ENCODE data around the gene KRT1. TPM values are rescaled to one million over a fixed set of nuclear protein-coding genes. Genes with fewer than 3 reads are reported as not detected.

KRT1 gene
- total and polyA plus RNA-seq, 10 of the 15 experiments (the other 5 are each of a cell fraction or from before 2014, with no cell fraction given): not detected

DNA sequence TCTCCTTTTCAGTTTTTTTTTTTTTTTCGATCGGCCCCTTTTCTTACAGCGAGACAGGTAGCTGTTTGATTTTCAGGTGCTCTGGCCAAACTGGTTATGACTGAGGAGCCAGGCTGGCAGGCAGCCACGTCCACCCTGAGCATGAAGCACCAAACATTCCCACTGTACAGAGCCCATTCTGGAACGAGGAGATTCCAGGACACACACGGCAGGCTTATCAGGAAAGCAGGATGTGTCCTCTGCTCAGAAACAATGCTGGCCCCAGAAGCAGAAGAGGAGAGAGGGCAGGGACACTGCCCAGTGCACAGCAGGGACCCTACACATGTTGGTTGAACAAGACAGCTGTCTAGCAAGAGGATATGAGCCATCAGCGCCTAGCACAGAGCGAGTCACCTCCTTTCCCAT, 24.5 kb downstream of the KRT1 start:
- no TSS peak for BruUV-seq (replicated peaks)
- WGBS (ENCODE audit: insufficient coverage, insufficient replicate concordance, low lambda C conversion rate, missing lambda C conversion rate): 25% methylated on average over 8 of the region's 8 CpGs
- ATAC-seq (no peak), DNase-seq (ENCODE audit: low read depth, low spot score) (no peak), FAIRE-seq (no peak)
- no peaks in the 10 kb centered on the region for H3K36me3 ChIP-seq (ENCODE audit: control insufficient read depth in 2 of 2, insufficient read depth in 2 of 2, low read length in 1 of 2)
- ChIA-PET POLR2A (interaction anchor here (0.6 kb wide), 1 partner anchor 727 kb away, joined by 7 read pairs; no protein-coding TSS in a partner anchor), SMC1A (ENCODE audit: uncharacterized antibody, unreplicated experiment) (no interaction called here), RAD21 (ENCODE audit: unreplicated experiment) (no interaction called here), CTCF (no interaction called here)
- in situ Hi-C loops (cut with MboI): no loop called here
- no peaks in the 10 kb centered on the region for H3K4me1 ChIP-seq (ENCODE audit: control insufficient read depth, insufficient read depth, low read length)
- H2AFZ ChIP-seq (ENCODE audit: control insufficient read depth, low read depth, low read length): no peak overlapping the region
- H3K27me3 ChIP-seq (replicated peaks in 1 of 2; ENCODE audit: control insufficient read depth in 2 of 2, insufficient read depth in 2 of 2, low read length in 1 of 2): peaks cover 3 to 6% of the 10 kb centered on the region in 2 experiments; a peak in 2 of 4 replicates
- intact Hi-C loops (cut with micrococcal nuclease; ENCODE audit: unreplicated experiment): no loop called here
- no peaks in the 10 kb centered on the region for H3K79me2 ChIP-seq (ENCODE audit: control insufficient read depth, insufficient read depth, low read length)
- TF ChIP-seq SPI1 (IDR thresholded peaks at IDR 0.05; ENCODE audit: borderline replicate concordance, insufficient read depth, low read depth, low read length) (no peak), ZNF24 (IDR thresholded peaks at IDR 0.05) (no peak), JUND (IDR thresholded peaks at IDR 0.05; ENCODE audit: low read depth, low read length) (no peak), SUPT20H (IDR thresholded peaks at IDR 0.05; ENCODE audit: borderline replicate concordance, control insufficient read depth, low read depth, low read length) (no peak), EED (IDR thresholded peaks at IDR 0.05; ENCODE audit: low read depth) (no peak), RBBP5 (conservative IDR thresholded peaks at IDR 0.05) (no peak), ATF7 (IDR thresholded peaks at IDR 0.05; ENCODE audit: low read depth) (no peak), ZZZ3 (IDR thresholded peaks at IDR 0.05; ENCODE audit: control insufficient read depth, insufficient read length, low read depth) (no peak)
- TF ChIP-seq, protein P1, sequence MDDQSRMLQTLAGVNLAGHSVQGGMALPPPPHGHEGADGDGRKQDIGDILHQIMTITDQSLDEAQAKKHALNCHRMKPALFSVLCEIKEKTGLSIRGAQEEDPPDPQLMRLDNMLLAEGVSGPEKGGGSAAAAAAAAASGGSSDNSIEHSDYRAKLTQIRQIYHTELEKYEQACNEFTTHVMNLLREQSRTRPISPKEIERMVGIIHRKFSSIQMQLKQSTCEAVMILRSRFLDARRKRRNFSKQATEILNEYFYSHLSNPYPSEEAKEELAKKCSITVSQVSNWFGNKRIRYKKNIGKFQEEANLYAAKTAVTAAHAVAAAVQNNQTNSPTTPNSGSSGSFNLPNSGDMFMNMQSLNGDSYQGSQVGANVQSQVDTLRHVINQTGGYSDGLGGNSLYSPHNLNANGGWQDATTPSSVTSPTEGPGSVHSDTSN (IDR thresholded peaks at IDR 0.05; ENCODE audit: insufficient replicate concordance, low read depth, low read length): no peak
- H4K20me1 ChIP-seq (ENCODE audit: control insufficient read depth, insufficient read depth): no peaks in the 10 kb centered on the region
- H3K9me3 ChIP-seq (replicated peaks; ENCODE audit: control insufficient read depth, insufficient read depth, low read length): no peaks in the 10 kb centered on the region
- H3K9ac ChIP-seq (ENCODE audit: control insufficient read depth, insufficient read depth, low read length): no peak overlapping the region
- H3K4me3 ChIP-seq: no peak overlapping the region
- H3K4me2 ChIP-seq (ENCODE audit: control insufficient read depth, insufficient read depth): no peak overlapping the region
- no peak overlapping the region for H3K27ac ChIP-seq (ENCODE audit: control insufficient read depth, insufficient read depth)

Measured in GM12878 (cell line).